ENCODE results near the gene CBR4.
"Not testable (repeated sequence)": the region's sequence is repeated elsewhere in the genome, so short reads cannot be mapped to it uniquely, and the experiment has no call there.

Gene CBR4

DNA sequence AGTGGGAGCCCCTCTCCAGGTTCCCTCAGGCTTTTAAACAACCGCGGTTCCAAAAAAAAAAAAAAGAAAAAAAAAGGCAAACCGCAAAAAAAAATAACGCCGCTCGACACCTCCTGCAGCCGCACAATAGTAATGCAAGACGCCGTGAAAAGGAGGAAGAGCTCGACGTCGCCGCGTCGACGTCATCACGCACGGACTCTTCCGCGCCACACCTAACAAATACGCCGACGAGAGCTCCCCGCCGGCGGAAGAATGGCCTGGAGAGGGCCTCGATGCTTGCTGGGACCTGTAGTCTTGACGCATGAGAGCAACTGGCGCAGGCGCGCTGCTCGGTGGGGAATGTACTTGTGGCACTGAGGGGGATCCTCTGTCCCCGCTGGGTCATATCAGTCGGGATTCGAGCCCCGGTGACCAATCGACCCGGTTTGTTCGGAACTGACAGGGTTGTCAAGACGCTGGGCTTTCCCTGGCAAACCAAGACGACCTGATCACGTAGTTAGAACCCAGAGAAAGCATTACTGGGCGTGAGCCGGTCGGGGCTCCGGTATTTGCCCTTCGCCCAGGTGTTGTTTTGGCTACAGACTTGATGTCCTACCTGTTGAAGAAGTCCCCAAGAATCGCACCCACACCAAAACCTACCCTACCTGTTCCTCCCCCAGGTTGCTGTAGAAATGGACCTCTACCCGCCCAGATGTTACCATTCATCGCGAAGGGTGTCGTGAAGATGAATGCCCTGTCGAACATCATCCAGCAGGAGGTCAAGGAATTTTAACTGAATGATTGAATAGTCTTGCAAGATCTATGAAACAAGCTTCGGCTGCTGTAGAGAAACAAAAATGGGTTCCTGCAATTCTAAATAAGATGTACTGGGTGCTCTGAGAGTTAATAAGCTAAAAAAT lies at the start of gene CBR4:
Gene CBR4 (minus strand): TSS at position 131 of the 899 bp plus-strand sequence. CDS start 166 bp downstream, outside the sequence.
- peak; percentile 93 to 95 for DNase-seq

DNA sequence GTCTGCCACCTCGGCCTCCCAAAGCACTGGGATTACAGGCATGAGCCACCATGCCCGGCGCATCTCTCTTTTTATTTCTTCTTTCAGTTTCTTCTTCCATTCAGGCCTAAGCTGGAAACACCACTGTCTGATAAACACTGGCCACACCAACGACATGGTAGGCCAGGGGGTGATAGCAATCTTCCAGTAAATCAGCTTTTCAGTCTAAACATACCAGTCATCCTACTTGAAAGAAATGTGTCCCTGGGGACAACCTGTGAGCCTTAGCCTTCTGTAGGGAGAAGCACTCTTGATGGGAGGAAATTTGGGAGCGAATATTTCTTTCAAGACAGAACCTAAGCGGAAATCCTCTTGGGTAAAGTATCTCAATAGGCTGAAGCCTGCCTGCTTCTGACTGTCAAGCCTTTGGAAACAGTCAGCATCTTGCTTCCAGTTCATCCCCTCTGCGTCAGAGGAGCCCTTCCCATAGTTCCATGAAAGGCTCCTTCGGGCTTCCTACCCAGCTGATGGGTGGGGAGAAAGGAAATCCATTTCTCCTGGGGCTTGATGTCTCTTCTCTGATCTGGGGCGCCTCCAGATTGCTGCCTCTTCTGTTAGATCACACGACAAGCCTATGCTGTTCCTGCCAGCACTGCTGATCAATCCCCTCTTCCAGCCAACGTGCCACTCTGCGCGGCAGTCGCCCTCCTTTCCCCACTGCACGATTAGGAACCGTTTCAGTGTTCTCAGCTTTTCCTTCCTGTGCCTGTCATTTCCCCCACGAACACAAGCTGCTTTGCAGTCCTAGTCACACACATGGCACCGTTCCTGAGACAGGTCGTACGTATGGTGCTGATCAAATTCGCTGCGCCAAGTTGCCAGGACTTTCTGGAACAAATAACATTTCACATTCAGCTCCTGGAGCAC lies 49.5 kb upstream of the CBR4 start:
- DNase-seq: no peak

DNA sequence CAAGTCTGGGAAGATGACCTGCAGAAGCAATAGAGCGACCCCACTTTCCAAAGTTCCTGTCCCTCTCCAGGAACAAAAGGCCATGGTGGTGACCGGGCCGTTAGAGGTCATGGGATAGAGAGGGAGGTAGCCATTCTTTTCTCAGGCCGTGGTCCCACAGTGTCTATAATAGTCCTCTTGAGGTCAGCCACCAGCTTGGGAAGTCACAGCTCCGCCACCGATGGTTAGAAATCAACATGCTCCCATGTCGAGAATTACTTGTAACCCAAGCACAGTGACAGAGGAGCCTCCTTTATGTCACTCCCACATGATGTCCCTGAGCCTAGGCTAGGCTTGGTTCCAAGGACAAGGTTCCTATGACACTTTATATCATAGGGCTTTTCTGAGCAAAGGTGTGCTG lies 48.3 kb upstream of the CBR4 start:
- no peak for DNase-seq

DNA sequence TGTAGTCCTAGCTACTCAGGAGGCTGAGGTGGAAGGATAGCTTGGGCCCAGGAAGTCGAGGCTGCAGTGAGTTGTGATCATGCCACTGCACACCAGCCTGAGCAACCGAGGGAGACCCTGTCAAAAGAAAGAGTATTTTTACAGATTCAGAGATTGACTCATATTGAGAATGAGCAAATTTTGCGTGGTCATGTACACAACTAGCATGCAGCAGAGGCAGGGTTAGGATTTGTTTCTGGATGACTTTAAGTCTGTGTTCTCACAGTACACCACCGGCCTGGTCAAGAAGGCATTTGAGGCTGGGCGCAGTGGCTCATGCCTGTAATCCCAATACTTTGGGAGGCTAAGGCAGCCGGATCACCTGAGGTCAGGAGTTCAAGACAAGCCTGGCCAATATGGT lies 44.8 kb upstream of the CBR4 start:
- DNase-seq: no peak

DNA sequence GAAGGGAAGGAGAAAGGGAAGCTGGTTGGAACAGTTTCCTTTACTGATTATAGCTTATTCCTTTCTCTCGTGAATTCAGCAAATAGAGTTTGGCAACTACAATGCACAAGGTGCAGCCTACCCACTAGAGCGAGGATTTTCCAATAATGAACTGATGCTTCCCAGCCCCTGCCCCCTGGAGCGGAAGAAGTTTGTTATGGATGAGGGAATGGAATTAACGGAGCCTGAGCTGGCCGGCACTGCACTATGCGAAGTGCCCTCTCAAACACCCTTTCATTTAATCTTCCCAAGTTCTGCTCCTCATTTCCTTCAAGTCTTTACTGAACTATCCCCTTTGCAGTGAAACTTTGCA lies 42.5 kb upstream of the CBR4 start:
- DNase-seq: no peak

DNA sequence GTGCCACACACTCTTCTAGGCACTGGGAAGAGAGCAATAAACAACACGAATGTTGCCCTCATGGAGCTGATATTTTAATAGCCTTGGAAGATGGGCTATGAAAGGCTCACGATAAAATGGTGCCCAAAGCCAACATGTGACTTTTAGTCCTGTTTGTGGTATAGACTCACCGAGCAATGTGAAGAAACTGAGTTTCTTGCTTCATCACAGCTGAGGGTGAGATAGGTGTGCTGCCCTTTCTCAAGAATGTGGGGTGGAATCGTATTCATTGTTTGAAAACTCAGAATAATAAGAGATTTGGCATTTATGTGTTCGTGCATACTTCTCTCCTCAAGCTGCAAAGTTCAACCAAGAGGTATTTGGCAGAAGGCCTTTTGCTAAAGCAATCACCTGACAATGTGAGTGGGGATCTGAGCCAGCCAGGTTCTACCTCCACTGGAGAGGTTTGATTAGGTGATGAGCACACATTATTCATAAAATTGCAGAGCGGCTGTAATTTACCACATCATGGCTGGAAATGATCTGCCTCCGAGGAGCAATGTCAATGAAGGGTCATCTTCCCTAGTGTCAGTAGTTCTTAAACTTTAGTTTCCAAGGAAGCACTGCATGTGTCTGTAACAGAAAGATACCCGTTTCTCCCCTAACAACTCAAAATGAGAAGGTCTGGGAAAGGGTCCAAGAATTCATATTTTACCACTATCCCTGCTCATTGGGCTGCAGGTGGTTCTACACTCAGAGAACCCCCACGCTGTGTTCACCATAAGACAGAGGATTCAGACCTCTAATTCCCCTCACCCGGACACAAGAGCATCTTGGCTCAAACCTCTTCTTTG lies 41.9 kb upstream of the CBR4 start:
- no peak for DNase-seq

DNA sequence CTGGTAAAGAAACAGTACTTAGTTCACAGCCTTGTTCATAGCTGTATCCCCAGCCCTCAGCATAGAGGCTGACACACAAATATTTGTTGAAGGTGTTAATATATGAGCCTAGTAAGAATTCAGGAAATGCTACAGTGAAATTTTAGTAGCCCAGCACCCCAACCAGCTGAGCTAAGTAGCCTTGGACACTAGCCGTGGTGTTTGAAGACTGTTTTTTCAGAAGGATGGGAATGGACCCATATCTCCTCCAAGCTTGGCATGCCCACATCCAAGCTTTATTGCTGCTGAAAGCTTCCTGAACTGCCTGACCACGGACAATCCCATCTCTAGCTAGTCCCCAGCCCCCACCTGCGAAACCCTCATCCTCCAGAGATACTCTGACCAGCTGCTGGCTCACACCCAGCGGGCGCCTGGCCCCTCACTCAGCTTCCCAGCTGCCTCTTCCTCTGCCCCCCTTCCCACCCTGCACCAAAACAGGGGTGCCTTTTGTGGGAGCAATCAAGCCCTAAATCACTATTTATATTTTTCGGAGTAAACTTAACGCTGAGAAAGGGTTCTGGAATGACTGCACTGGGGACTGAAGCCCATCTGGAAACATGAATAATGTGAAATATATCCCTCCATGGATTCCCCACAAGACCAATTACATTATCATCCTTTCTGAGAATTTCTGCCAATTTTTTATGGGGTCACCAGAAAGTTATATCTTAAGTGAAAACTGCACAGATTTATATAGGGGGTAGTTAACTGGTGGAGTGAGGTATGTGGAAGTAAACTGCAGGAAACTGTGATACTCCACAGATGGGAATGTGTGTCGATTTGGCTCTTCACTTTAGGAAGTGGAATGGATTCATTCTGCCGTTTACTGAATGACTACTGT lies 41.1 kb upstream of the CBR4 start:
- DNase-seq: no peak

DNA sequence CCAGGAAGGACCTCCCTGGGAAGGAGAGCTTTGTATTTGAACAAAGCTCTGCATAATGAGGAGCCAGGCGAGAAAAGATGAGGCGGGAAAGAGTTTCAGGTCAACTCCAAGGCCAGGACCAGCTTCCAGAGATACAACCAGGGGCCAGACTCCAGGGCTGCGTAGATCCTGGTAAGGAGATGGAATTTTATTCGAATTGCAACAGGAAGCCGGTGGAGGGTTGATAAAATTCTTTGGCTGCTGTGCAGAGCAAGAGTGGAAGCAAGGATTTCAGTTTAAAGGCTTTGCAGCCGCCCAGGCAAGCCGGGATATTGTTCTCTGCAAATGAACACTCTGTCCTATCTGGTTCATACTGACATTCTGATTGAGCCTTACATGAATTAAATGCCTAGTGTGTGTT lies 40.2 kb upstream of the CBR4 start:
- DNase-seq: no peak

DNA sequence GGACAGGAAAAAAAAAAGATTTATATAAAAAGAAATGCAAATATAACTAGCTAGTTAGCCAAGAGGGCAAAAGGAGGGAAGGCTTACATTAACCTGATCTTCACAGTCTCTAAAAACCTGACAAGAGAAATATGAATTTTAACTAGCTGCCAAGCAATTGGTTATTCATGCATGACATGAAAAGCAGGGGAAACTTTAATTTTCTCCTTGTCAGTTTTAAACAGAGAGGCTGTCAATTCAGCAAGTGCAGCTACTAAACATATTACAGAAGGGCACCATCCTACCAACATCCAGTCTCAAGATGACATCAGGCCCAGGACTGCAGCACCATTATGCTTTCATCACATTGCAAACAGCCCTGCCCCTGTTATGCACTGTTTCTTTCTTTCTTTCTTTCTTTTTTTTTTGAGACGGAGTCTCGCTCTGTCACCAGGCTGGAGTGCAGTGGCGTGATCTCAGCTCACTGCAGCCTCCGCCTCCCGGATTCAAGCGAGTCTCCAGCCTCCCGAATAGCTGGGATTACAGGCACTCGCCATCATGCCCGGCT lies 38.9 kb upstream of the CBR4 start:
- no peak for DNase-seq

DNA sequence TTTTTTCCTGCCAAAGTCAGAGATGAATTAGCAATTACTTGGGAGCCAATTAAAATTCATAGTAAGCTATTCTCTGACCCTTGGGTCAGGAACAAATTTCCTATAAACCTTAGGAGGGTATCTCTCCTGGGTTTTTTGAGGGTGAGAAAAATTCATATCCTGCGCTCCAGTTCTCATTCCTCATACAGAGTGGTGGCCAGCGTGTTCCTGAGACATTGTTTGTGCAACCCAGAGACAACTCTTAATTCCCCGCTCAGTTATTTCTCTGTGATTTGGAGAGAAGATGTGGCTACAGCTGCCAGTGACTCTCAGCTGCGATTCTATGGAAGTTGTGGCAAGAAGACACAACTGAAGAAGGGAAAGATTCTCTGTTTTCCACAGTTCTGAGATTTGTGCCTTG lies 37.9 kb upstream of the CBR4 start:
- DNase-seq: no peak

DNA sequence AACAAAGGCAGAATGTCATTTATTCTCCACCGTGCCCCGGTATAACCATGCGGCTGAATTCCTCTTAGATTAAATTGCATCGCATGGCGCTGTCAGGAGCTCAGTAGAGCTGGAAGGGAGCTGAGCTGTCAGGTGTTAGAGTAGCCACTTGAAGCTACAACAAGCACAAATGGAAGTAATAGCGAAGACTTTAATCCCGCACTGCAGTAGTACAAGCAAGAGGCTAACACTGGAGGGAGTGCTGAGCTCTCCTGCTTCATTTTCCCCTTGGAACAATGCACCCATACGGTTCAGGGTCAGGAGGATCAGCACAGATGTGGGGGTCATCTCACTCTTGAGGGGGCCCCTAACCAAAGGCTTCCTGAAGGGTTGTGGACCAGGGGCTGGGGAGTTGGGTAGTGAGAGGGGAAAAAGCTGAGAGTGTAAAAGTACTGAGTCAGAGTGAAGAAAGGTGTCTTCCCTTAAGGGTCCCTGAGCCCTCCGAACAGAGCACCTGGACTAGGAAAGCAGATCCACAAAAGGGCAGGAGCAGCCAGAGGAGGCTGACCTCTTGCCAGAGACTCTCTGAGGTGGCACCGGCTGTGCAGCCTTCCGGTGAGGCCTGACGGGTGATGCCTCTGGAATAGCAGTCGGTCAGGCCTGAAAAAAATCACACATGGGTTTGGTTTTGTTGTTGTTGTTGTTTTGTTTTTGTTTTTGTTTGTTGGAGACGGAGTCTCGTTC lies 36.0 kb upstream of the CBR4 start:
- no peak for DNase-seq

DNA sequence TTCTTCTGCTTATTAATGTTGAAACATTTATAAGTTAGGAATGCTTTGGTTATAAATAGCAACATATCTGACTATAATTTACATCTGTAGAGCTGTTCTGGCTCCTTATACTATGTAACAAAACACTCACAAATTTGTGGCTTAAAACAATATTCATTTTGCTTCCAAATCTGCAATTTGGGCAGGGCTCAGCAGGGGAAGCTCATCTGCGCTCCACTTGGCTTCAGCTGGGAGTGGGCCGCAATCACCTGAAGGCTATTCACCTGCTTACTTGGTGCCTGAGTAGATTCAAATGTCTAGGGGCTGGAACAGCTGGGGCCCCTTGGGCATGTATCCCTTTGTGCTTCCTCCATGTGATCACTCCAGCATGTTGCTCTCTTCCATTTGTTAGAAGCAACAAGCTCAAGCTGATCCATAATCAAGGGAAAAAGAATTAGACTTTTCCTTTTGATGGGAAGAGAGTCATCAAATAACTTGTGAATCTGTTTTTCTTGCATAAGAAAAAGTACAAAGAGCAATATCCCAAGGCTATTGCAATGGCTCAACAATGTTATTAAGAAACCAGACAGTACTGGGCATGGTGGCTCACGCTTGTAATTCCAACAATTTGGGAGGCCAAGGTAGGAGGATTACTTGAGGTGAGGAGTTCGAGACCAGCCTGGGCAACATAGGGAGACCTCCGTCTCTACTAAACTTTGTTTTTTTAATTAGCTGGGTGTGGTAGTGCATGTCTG lies 34.8 kb upstream of the CBR4 start:
- DNase-seq: no peak

DNA sequence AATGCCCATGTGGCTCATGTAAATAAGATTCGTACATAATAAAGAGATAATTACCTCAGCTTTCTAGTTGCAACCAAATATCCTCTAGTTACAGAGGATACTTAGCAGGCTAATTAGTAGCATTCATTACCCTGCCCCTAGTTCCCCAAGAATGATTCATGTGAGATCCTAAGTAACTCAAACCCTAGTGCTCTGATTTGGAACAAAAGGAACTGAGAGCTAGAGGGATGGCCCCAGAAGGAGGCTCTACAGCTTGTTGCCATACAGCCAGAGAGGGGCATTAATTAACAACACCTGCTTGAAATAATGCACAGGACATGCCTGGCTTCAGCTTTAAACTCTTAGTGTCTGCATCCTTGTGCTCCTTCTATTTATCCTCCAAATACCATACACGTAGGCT lies 32.6 kb upstream of the CBR4 start:
- DNase-seq: no peak

DNA sequence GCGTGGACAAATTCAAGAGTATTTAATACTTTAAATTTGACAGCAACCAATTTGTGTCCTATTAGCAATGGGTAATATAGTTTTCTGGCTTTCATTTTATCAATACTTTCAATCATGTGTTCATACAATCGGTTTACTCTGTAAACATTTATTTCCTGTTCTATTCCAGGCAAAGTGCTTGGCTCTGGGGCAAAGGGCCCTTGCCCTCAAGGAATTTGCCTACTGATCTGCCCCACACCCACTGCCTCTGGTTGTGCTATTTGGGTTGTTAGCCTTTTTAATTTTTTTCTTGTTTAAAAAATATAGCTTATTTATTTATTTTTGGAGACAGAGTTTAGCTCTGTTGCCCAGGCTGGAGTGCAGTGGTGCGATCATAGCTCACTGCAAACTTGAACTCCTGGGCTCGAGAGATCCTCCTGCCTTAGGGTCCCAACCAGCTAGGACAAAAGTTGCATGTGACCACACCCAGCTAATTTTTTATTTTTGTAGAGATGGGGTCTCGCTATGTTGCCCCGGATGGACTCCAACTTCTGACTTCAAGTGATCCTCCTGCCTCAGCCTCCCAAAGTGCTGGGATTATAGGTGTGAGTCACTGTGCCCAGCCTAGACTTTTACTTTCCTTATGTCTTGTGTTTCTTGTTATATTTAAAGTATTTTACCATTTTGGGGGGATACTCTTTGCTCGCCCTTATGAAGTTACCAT lies 30.7 kb upstream of the CBR4 start:
- DNase-seq: no peak

DNA sequence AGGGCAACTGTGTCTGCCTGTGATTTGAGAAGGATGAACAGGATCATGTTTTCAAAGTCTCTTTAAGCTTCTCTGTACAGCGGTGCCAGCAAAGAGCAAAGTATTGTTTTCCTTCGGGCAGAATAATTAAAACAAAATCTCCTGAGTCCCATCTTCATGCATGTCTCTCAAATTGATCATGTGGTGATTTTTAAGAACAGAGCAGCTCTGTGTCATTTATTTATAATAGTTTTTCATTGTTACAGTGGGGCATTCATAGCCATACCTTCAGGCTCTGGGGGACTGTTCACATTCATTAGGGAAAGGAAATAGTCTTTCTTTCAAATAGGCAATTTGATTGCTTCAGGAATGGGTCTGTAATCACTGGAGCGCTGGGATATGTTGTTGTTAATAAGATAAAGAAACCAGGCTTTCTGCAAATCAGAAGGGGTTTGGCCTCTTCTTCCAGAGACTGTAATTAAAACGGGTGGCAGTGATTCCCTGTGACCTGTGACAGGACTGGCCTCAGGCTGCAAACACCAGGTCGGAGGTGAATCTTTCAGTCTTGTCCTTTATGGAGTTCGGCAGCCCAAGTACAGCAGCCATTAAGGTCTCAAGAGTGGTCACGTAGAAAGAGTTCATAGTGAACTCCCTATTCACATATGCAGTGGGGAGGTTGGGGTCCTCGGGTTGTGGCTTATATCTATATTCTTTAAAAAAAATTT lies 29.3 kb upstream of the CBR4 start:
- no peak for DNase-seq

DNA sequence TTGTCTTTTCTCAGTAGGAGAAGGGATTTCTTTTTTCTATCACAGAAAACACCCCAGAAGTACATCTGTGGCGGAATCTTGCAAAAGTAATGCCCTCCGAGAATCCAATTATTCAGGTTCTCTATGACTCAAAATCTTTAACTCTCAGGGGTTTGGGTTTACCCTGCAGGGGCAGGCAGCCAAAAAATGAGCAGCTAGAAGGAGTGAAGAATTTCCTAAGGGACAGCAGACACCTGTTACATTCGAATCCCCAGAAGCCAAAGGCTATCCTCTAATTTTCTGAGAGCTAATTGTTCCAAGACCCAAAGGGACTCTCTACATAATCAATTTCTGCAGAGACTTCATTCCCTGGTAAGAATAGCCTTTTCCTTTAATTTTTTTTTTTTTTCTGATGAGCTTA lies 27.5 kb upstream of the CBR4 start:
- no peak for DNase-seq

DNA sequence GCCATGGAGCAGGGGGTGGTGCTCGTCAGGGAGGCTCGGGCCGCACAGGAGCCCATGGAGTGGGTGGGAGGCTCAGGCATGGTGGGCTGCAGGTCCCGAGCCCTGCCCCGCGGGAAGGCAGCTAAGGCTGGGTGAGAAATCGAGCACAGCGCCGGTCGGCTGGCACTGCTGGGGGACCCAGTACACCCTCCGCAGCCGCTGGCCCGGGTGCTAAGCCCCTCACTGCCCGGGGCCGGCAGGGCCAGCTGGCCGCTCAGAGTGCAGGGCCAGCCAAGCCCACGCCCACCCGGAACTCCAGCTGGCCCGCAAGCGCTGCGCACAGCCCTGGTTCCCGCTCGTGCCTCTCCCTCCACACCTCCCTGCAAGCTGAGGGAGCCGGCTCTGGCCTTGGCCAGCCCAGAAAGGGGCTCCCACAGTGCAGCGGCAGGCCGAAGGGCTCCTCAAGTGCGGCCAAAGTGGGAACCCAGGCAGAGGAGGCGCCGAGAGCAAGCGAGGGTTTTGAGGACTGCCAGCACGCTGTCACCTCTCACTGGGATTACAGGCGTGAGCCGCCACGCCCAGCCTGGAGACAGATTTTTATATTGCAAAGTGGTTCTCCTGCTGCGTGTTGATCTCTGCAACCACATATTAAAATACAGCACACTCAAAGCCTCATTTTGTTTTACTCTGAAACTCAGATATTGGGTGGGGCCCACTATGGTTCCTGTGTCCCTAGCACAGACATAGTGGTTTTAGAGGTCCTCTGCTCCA lies 26.0 kb upstream of the CBR4 start:
- DNase-seq: not testable (repeated sequence)

DNA sequence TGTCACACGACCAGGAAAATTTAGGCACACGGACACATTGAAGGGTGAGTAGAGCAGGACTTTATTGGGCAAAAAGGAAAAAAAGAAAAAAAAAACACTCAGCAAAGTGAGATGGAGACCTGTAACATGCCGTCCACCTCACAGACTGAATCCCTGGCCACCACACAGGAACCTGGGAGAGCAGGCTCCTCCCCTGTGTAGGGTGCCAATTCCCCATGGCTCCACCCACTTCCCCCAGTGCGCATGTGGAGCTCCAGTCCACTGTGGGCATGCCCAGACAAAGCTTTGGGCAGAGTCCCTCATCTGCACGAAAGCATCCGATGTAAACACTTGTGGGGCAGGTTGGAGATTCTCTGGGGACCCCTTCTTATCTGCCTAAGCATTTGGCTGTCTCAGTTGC lies 23.6 kb upstream of the CBR4 start:
- no peak for DNase-seq
